PC-9 (cell line): Measurements from ENCODE around the gene OSBPL3.

Source experiments
- CTCF ChIP-seq: fragments of 200-600 bp; sonication (generic); conservative IDR thresholded peaks from 2 replicates; pipeline ENCODE4 v1.6.1; 2017; ENCODE audit warnings: mixed run types, antibody characterized with exemption, mild to moderate bottlenecking, moderate library complexity
- EZH2 ChIP-seq: fragments of 200-600 bp; sonication (generic); IDR thresholded peaks from 2 replicates; pipeline ENCODE4 v1.8.0; 2017; ENCODE audit warnings: antibody characterized with exemption, low read depth

GRCh38 chr7:24948739-24949138 lies 31.2 kb downstream of the OSBPL3 start:
- no peak for TF ChIP-seq EZH2
- TF ChIP-seq CTCF: no peak
